SK-N-SH (cell line): ENCODE results near the gene CLTCL1.

Experiments
- CTCF ChIP-seq: fragments of 200-600 bp; sonication (generic); IDR thresholded peaks from 2 replicates; pipeline ENCODE4 v1.6.1; 2017; ENCODE audit warnings: antibody characterized with exemption, mild to moderate bottlenecking, moderate library complexity
- JUND ChIP-seq: IDR thresholded peaks from 2 replicates; pipeline ENCODE4 v1.4.0; 2012
- MAX ChIP-seq: IDR thresholded peaks from 2 replicates; pipeline ENCODE4 v1.4.0; 2012; ENCODE audit warnings: low read depth
- NRF1 ChIP-seq: IDR thresholded peaks from 2 replicates; pipeline ENCODE4 v1.6.1; 2012; ENCODE audit warnings: low read depth, mild to moderate bottlenecking, low read length
- POLR2AphosphoS5 ChIP-seq: IDR thresholded peaks from 2 replicates; pipeline ENCODE4 v1.6.1; 2012; ENCODE audit warnings: low read depth, low read length
- RFX5 ChIP-seq: IDR thresholded peaks from 2 replicates; pipeline ENCODE4 v1.6.1; 2012; ENCODE audit warnings: mild to moderate bottlenecking, improper control_type of control experiment, low read length
- RXRA ChIP-seq: IDR thresholded peaks from 2 replicates; pipeline ENCODE4 v1.4.0; 2012; ENCODE audit warnings: low read depth, mild to moderate bottlenecking, borderline replicate concordance
- TAF1 ChIP-seq: IDR thresholded peaks from 2 replicates; pipeline ENCODE4 v1.6.1; 2012; ENCODE audit warnings: low read depth, mild to moderate bottlenecking, low read length, moderate library complexity, borderline replicate concordance
- TCF12 ChIP-seq: IDR thresholded peaks from 2 replicates; pipeline ENCODE4 v1.4.0; 2012
- USF2 ChIP-seq: fragments of 150-350 bp; IDR thresholded peaks from 2 replicates; pipeline ENCODE4 v1.6.1; 2017; ENCODE audit warnings: antibody characterized with exemption, low read length, low read depth, borderline replicate concordance
- YY1 ChIP-seq: IDR thresholded peaks from 2 replicates; pipeline ENCODE4 v1.4.0; 2012; ENCODE audit warnings: low read depth, mild to moderate bottlenecking
- ZBTB33 ChIP-seq: IDR thresholded peaks from 2 replicates; pipeline ENCODE4 v1.4.0; 2012; ENCODE audit warnings: low read depth, borderline replicate concordance

GRCh38 chr22:19201869-19202798 lies 89.4 kb downstream of the CLTCL1 start:
- TF ChIP-seq CTCF (no peak), RFX5 (no peak), ZBTB33 (no peak), POLR2AphosphoS5 (no peak), TAF1 (no peak), USF2 (no peak), MAX (no peak), NRF1 (no peak), RXRA (no peak), JUND (no peak), TCF12 (no peak), YY1 (no peak)
